ENCODE data around the gene ZC3H18. TPM values are rescaled to one million over a fixed set of nuclear protein-coding genes. Genes with fewer than 3 reads are reported as not detected.

The ZC3H18 gene
- total RNA-seq, 1 experiment from 2014 or later, result 11.8 TPM

DNA sequence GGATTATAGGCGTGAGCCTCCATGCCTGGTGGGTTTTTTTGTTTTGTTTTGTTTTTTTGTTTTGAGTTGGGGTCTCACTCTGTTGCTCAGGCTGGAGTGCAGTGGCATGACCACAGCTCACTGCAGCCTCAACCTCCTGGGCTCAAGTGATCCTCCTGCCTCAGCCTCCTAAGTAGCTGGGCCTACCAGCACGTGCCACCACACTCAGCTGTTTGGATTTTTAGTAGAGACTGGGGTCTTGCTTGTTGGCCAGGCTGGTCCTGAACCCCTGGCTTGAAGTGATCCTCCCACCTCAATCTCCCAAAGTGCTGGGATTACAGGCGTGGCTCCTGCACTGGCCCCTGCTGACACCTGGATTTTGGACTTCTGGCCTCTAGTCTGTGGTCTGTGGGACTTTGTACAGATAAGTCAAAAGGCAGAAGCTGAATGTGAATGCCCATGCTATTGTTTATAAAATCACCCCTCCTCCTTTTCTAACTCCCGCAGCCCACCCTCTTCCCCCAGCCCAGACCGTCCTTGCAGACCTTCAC is 110.4 kb downstream of the ZC3H18 start:
- ChIA-PET CTCF (no interaction called here), POLR2A (ENCODE audit: unreplicated experiment) (no interaction called here)
- no peaks in the 10 kb centered on the region for H3F3A ChIP-seq (ENCODE audit: low read length, unreplicated experiment)
- no peaks in the 10 kb centered on the region for H4K20me1 ChIP-seq (ENCODE audit: low read length)
- TF ChIP-seq EZH2 (IDR thresholded peaks at IDR 0.05; ENCODE audit: low read length, unreplicated experiment) (no peak), EZH2phosphoT487 (IDR thresholded peaks at IDR 0.05; ENCODE audit: borderline replicate concordance, low read length) (no peak)
- TF ChIP-seq, protein P1, sequence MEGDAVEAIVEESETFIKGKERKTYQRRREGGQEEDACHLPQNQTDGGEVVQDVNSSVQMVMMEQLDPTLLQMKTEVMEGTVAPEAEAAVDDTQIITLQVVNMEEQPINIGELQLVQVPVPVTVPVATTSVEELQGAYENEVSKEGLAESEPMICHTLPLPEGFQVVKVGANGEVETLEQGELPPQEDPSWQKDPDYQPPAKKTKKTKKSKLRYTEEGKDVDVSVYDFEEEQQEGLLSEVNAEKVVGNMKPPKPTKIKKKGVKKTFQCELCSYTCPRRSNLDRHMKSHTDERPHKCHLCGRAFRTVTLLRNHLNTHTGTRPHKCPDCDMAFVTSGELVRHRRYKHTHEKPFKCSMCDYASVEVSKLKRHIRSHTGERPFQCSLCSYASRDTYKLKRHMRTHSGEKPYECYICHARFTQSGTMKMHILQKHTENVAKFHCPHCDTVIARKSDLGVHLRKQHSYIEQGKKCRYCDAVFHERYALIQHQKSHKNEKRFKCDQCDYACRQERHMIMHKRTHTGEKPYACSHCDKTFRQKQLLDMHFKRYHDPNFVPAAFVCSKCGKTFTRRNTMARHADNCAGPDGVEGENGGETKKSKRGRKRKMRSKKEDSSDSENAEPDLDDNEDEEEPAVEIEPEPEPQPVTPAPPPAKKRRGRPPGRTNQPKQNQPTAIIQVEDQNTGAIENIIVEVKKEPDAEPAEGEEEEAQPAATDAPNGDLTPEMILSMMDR (conservative IDR thresholded peaks at IDR 0.05; ENCODE audit: low read depth, low read length), result no peak
- no peak overlapping the region for H3K4me2 ChIP-seq (ENCODE audit: low read length)
- H3K27me3 ChIP-seq (ENCODE audit: low read length), result no peaks in the 10 kb centered on the region
- ATAC-seq (no peak), DNase-seq (no peak)
- 0 out of 2 replicates have a peak overlapping the region, but pooled peaks have one; percentile 53 for H2AFZ ChIP-seq (ENCODE audit: low read length)
- no TSS peak for BruUV-seq (replicated peaks)
- H3K4me1 ChIP-seq (ENCODE audit: insufficient read depth, low read length), result peaks cover 6% of the 10 kb centered on the region; the same call in 1 of the 2 replicates
- no peak overlapping the region for H3K4me3 ChIP-seq (ENCODE audit: low read length)
- H3K27ac ChIP-seq (ENCODE audit: low read length), result no peak overlapping the region
- no peaks in the 10 kb centered on the region for H3K9me3 ChIP-seq (ENCODE audit: low read length)
- no peaks in the 10 kb centered on the region for H3K36me3 ChIP-seq (ENCODE audit: low read depth, low read length)
- H3K9ac ChIP-seq (ENCODE audit: low read length), result no peak overlapping the region
- intact Hi-C loops (cut with micrococcal nuclease), result no loop called here
- H3K79me2 ChIP-seq (ENCODE audit: low read length), result no peaks in the 10 kb centered on the region
- H3K9me2 ChIP-seq (replicated peaks; ENCODE audit: low read length), result no peaks in the 10 kb centered on the region

DNA sequence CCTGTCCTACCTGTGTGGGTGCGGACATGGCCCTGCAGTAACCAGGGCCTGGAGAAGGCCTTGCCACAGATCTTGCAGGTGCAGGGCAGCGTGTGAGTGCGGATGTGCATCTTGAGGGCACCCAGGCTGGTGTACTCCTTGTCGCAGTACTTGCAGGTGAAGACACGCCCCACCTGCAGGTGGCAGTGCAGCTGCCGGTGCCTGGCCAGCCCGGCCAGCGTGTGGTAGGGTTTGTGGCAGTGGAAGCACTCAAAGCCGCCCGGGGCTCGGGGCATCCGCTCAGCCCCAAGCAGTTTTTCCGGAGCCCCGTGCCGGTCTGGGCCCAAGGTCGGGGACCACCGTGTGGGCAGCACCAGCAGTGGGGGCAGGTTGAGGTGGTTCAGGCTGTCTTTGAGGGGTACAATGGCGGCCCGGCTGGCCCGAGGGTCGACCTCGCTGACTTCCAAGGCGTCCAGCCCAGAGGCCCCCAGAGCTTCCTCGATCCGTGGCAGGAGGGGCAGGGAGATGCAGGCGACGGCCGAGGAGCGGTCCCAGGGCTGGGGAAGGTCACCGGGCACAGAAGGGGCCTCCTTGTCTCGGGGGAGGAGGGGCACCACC is 111.0 kb downstream of the ZC3H18 start:
- Histone ChIP-seq H3K9me2 (replicated peaks; ENCODE audit: low read length) (no peaks in the 10 kb centered on the region), H3K79me2 (ENCODE audit: low read length) (no peaks in the 10 kb centered on the region), H3K36me3 (ENCODE audit: low read depth, low read length) (no peaks in the 10 kb centered on the region), H3K9me3 (ENCODE audit: low read length) (no peaks in the 10 kb centered on the region), H2AFZ (ENCODE audit: low read length) (peak overlapping the region; percentile 53; the same call in 1 of the 2 replicates), H3K9ac (ENCODE audit: low read length) (no peak overlapping the region), H3K4me3 (ENCODE audit: low read length) (peak overlapping the region; percentile 36; the same call in 1 of the 2 replicates), H3K27me3 (ENCODE audit: low read length) (no peaks in the 10 kb centered on the region), H3K27ac (ENCODE audit: low read length) (no peak overlapping the region), H3F3A (ENCODE audit: low read length, unreplicated experiment) (no peaks in the 10 kb centered on the region), H3K4me2 (ENCODE audit: low read length) (peak overlapping the region; percentile 59; the same call in 1 of the 2 replicates), H3K4me1 (ENCODE audit: insufficient read depth, low read length) (peaks cover 6% of the 10 kb centered on the region; the same call in 1 of the 2 replicates), H4K20me1 (ENCODE audit: low read length) (no peaks in the 10 kb centered on the region)
- DNase-seq, result peak; percentile 68
- intact Hi-C loops (cut with micrococcal nuclease), result no loop called here
- no peak for TF ChIP-seq EZH2phosphoT487 (IDR thresholded peaks at IDR 0.05; ENCODE audit: borderline replicate concordance, low read length)
- TF ChIP-seq, protein P1 (conservative IDR thresholded peaks at IDR 0.05; ENCODE audit: low read depth, low read length), result peak; percentile 69
- ATAC-seq, result peak; percentile 64
- POLR2A ChIA-PET (ENCODE audit: unreplicated experiment), result no interaction called here
- CTCF ChIA-PET, result no interaction called here
- no TSS peak for BruUV-seq (replicated peaks)

Other genes with a start within 250 kb of the ZC3H18 start
- 3.1 and 5.8 TPM in 2 replicates for gene ZNF469, start 187.4 kb upstream of the ZC3H18 start, total RNA-seq (2014; rRNA removed)
- gene ZFPM1, start 117.1 kb upstream of the ZC3H18 start, total RNA-seq (2014; rRNA removed), result 4.1 and 4.6 TPM in 2 replicates
- gene IL17C, start 68.2 kb downstream of the ZC3H18 start, total RNA-seq (2014; rRNA removed), result not detected in 2 replicates
- not detected in 2 replicates for gene CYBA, start 80.7 kb downstream of the ZC3H18 start, total RNA-seq (2014; rRNA removed)
- 38.3 and 48.9 TPM in 2 replicates for gene MVD, start 92.7 kb downstream of the ZC3H18 start, total RNA-seq (2014; rRNA removed)
- gene SNAI3, start 116.1 kb downstream of the ZC3H18 start, total RNA-seq (2014; rRNA removed), result 0.22 and 0.46 TPM in 2 replicates
- gene RNF166, start 136.0 kb downstream of the ZC3H18 start, total RNA-seq (2014; rRNA removed), result 25.2 and 28.8 TPM in 2 replicates
- 30.3 and 39.4 TPM in 2 replicates for gene CTU2, start 136.1 kb downstream of the ZC3H18 start, total RNA-seq (2014; rRNA removed)
- 180 and 251 TPM in 2 replicates for gene PIEZO1, start 214.8 kb downstream of the ZC3H18 start, total RNA-seq (2014; rRNA removed)
- 43.0 and 76.6 TPM in 2 replicates for gene CDT1, start 233.4 kb downstream of the ZC3H18 start, total RNA-seq (2014; rRNA removed)
- gene APRT, start 241.5 kb downstream of the ZC3H18 start, total RNA-seq (2014; rRNA removed), result 346 and 350 TPM in 2 replicates